ENCODE measurements around the gene MYEF2.

MYEF2 gene, protein sequence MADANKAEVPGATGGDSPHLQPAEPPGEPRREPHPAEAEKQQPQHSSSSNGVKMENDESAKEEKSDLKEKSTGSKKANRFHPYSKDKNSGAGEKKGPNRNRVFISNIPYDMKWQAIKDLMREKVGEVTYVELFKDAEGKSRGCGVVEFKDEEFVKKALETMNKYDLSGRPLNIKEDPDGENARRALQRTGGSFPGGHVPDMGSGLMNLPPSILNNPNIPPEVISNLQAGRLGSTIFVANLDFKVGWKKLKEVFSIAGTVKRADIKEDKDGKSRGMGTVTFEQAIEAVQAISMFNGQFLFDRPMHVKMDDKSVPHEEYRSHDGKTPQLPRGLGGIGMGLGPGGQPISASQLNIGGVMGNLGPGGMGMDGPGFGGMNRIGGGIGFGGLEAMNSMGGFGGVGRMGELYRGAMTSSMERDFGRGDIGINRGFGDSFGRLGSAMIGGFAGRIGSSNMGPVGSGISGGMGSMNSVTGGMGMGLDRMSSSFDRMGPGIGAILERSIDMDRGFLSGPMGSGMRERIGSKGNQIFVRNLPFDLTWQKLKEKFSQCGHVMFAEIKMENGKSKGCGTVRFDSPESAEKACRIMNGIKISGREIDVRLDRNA

GRCh38 chr15:48177766-48178647 is at the start of gene MYEF2:
Gene MYEF2, minus strand, starts transcription at chr15:48178295. Its CDS starts 58 bp downstream, at chr15:48178237.
- peak; percentile 11 to 33 (median 28) for DNase-seq

GRCh38 chr15:48225771-48226170 is 47.7 kb upstream of the MYEF2 start:
- no peak for DNase-seq

DNA sequence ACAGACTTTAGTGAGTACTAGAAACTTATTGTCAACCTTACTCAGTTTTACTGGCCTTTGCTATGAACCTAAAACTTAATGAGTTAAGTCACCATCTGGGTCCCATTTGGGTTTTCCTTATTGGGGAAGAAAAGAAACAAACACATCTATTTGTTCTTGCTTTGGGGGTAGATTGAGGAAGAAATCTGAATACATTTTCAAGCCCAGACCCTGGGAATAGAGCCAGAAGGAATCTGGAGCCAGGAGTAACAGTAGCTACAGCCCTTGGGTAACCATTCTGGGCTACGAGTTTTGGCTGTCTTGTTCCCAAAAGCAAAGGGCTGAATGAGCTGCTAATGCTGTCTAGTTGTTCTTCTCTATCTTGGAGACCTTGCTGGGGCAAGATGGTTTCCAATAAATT is 44.5 kb upstream of the MYEF2 start:
- DNase-seq, result no peak

- no peak for DNase-seq
These were observed 43.8 kb upstream of the MYEF2 start for GRCh38 chr15:48221885-48222284.

GRCh38 chr15:48221261-48221660 is 43.2 kb upstream of the MYEF2 start:
- DNase-seq, result no peak

DNA sequence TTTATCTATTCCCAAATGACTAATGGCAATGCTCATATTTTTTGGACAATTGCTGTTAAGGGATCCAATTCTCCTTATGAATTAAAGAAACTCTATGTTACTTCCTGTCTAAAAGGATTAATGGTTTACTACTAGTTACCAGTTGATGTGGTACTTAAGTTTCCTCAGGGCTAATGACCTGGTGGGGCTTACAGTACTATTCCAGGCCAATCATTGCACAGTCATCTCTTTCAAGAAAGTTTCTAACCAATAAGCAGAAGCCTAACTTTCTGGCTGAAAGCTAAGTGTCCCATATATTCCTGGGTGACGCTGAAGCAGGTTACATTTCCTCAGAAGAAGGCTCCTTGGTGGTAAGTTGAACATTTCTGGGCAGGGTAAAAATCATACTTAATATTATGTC is 27.9 kb upstream of the MYEF2 start, which contains the start of gene SLC12A1:
Gene SLC12A1, plus strand, starts transcription at position 322 of the 400 bp plus-strand sequence. CDS start 1,418 bp downstream, outside the sequence.
- no peak for DNase-seq

GRCh38 chr15:48202068-48202467 is 24.0 kb upstream of the MYEF2 start:
- DNase-seq, result no peak

GRCh38 chr15:48191574-48192225 is 13.6 kb upstream of the MYEF2 start, which contains the start of gene CTXN2:
Gene CTXN2, plus strand, starts transcription at chr15:48191665. Its CDS starts 9,636 bp downstream, at chr15:48201301.
- no peak for DNase-seq

GRCh38 chr15:48190932-48191573 is 13.0 kb upstream of the MYEF2 start:
- peak in 2 of 4 experiments; percentile 2 to 3 for DNase-seq

- DNase-seq, result no peak
These were observed 8.2 kb upstream of the MYEF2 start for GRCh38 chr15:48186271-48186670.

DNA sequence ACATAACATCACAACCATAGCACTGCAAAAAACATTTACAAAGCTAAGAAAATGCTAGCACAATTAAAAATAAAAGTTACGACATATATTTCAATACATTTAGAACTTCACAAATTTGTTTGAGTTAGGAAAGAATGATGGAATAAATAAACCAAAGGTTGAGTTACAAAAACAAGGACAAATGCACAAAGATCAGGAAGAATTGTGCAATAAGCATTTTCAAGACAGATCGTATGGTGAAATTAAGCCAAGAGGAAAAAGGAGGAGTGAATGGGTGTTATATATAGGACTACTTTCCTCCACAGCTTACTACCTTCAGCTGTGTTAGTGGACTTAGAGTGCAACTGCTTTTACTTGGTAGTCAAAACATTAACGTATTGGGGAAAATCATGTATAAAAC is 7.4 kb upstream of the MYEF2 start:
- DNase-seq, result no peak

DNA sequence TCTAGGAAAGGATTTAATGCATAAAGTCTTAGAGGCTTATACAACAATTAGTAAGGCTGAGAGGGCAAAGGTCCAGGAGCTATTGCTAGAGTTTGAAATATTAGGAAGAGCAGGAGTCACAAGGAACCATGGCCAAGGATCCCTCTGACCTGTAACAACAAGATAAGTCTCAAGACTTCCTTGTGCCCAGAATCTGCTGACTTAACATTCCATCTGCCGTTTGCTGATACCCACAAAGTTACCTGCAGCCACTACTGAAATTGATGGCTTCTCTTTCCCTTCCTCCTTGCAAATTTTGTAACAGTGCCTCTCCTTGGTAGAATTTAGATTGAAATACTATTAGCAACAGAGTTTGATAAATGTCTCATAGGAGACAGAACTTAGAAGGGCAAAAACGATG is 4.7 kb upstream of the MYEF2 start:
- no peak for DNase-seq

- no peak for DNase-seq
These were observed 495 bp upstream of the MYEF2 start for GRCh38 chr15:48178648-48178931.

- peak in 1 of 4 experiments; percentile 1 for DNase-seq
These were observed 721 bp downstream of the MYEF2 start for GRCh38 chr15:48177383-48177765.

GRCh38 chr15:48176957-48177356 is 1.1 kb downstream of the MYEF2 start:
- DNase-seq, result no peak

DNA sequence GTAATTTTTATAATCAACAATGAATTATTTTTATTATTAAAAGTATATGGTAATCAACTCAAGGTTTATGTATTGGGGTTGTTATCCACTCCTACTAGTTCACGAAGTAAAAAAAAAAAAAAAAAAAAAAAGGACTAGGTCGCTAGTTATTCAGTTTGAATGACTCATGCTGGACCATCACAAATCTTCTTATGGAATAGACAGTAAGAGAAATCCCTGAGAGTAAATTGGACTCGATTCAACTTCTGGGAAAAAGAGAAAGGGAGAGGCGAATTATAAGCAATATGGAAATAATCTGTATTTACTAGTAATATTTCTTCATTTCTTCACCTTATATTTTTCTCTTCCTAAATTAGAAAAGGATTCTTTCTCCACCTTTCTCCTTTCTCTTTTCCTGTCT is 2.0 kb downstream of the MYEF2 start:
- no peak for DNase-seq

- no peak for DNase-seq
These were observed 3.0 kb downstream of the MYEF2 start for GRCh38 chr15:48175126-48175525.

DNA sequence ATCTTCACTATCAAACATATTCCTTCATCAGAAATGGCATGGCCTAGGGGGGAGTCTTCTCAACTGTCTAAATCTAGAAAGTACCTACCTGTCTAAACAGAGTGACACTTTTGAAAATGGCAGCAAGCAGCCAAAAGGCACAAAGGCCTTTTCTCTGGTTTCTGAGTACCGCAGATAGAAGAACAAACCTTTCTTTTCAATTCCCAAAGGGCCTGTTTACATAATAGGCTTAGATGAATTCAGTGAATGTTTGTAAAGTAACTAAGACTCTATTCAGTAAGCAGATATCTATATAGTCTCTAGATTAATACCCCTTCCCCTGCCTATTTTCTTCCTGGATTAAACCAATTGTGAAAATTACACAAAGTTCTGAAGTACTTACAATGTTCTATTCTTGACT is 7.1 kb downstream of the MYEF2 start:
- DNase-seq, result no peak

DNA sequence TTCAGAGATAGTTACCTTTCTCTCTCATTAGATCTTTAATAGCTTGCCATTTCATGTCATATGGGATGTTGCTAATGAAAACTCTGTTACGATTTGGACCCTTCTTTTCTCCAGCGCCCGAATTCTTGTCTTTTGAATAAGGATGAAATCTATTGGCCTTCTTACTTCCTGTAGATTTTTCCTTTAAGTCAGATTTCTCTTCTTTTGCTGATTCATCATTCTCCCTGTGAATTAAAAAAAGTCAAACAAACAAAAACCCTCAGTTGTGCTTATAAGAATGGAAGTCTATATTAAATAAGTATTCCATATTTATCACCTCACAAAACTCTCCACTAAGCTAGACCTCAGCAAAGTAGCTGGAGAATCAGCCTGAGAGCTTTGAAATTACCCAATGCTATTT is 9.5 kb downstream of the MYEF2 start:
- DNase-seq, result no peak

- no peak for DNase-seq
These were observed 24.6 kb downstream of the MYEF2 start for GRCh38 chr15:48153526-48153925.

- no peak for DNase-seq
These were observed 28.2 kb downstream of the MYEF2 start for GRCh38 chr15:48149858-48150257.

GRCh38 chr15:48147358-48147757 is 30.7 kb downstream of the MYEF2 start:
- DNase-seq, result no peak
